Choroid plexus epithelial cell (primary cell): ENCODE measurements around the gene ARHGEF12.

Experiments used
- DNase-seq: peaks from one replicate; pipeline ENCODE4 v3.0.0-alpha.2; 2010; ENCODE audit warnings: low read depth
- H3K4me3 ChIP-seq: 2 replicates; pipeline ENCODE4 v1.5.1; 2011; ENCODE audit warnings: low read depth, mild to moderate bottlenecking, control low read depth, low read length, moderate library complexity
- CTCF ChIP-seq: conservative IDR thresholded peaks from 2 replicates; pipeline ENCODE4 v1.5.1; 2011; ENCODE audit warnings: low read depth, mild to moderate bottlenecking, control low read depth, inconsistent platforms, low read length, moderate library complexity

ARHGEF12 gene

GRCh38 chr11:120455487-120455886 is 119.3 kb downstream of the ARHGEF12 start:
- no peak overlapping the region for H3K4me3 ChIP-seq
- no peak for DNase-seq
- no peak for TF ChIP-seq CTCF

- H3K4me3 ChIP-seq: no peak overlapping the region
- no peak for TF ChIP-seq CTCF
- no peak for DNase-seq
Observed at GRCh38 chr11:120457996-120458395, 121.8 kb downstream of the ARHGEF12 start.

- H3K4me3 ChIP-seq: no peak overlapping the region
- TF ChIP-seq CTCF: no peak
- DNase-seq: peak; percentile 70
Observed at GRCh38 chr11:120462825-120463224, 126.6 kb downstream of the ARHGEF12 start.

- no peak for DNase-seq
- H3K4me3 ChIP-seq: no peak overlapping the region
- no peak for TF ChIP-seq CTCF
Observed at GRCh38 chr11:120465921-120466534, 129.8 kb downstream of the ARHGEF12 start.

GRCh38 chr11:120467627-120468026 is 131.4 kb downstream of the ARHGEF12 start:
- no peak overlapping the region for H3K4me3 ChIP-seq
- TF ChIP-seq CTCF: no peak
- no peak for DNase-seq

GRCh38 chr11:120471131-120471530 is 134.9 kb downstream of the ARHGEF12 start:
- no peak overlapping the region for H3K4me3 ChIP-seq
- no peak for TF ChIP-seq CTCF
- DNase-seq: peak; percentile 91

- no peak overlapping the region for H3K4me3 ChIP-seq
- TF ChIP-seq CTCF: no peak
- DNase-seq: no peak
Observed at GRCh38 chr11:120471994-120472393, 135.8 kb downstream of the ARHGEF12 start.
